Stimulated activated CD4-positive, alpha-beta T cell treated with anti-CD3 and anti-CD28 coated beads, Interleukin-12 subunit alpha, Interleukin-12 subunit beta, amount 100 ng/mL, for 48 hours (primary cell): ENCODE data around the gene FKBP2.

Experiments used
- DNase-seq, 3 donors: peaks; one replicate each; pipeline ENCODE4 v3.0.0-alpha.2; 2020; ENCODE audit warnings: low read depth in 2 of 3, low spot score in 1 of 3

Gene FKBP2

GRCh38 chr11:64284048-64284961 is 43.4 kb downstream of the FKBP2 start, which contains the start of gene BAD:
Gene BAD, minus strand, starts transcription at chr11:64284665. Its CDS starts 297 bp downstream, at chr11:64284368.
- peak; percentile 89 to 92 (median 91) for DNase-seq

GRCh38 chr11:64284962-64285884 is 44.3 kb downstream of the FKBP2 start, which contains the start of gene GPR137:
Gene GPR137, plus strand, starts transcription at chr11:64285848. Its CDS starts 677 bp downstream, at chr11:64286525.
- DNase-seq: peak; percentile 73 to 95 (median 87)

- no peak for DNase-seq
Measured at GRCh38 chr11:64285885-64286800, 45.2 kb downstream of the FKBP2 start.

GRCh38 chr11:64286801-64287159 is 45.9 kb downstream of the FKBP2 start:
- DNase-seq: no peak

- no peak for DNase-seq
Measured at GRCh38 chr11:64287676-64288352, 46.9 kb downstream of the FKBP2 start.

GRCh38 chr11:64288353-64288750 is 47.5 kb downstream of the FKBP2 start:
- no peak for DNase-seq

GRCh38 chr11:64289002-64289564 is 48.2 kb downstream of the FKBP2 start:
- DNase-seq: no peak

GRCh38 chr11:64290352-64291261 is 49.7 kb downstream of the FKBP2 start:
- no peak for DNase-seq

GRCh38 chr11:64291262-64291751 is 50.4 kb downstream of the FKBP2 start, which contains the start of gene KCNK4:
Gene KCNK4, plus strand, starts transcription at chr11:64291302. Its CDS starts 1,717 bp downstream, at chr11:64293019.
- DNase-seq: no peak

- no peak for DNase-seq
Measured at GRCh38 chr11:64291752-64292459, 51.0 kb downstream of the FKBP2 start.

GRCh38 chr11:64292460-64293254 is 51.8 kb downstream of the FKBP2 start:
- DNase-seq: no peak
